ENCODE data around the gene KCNH1.

KCNH1 gene

DNA sequence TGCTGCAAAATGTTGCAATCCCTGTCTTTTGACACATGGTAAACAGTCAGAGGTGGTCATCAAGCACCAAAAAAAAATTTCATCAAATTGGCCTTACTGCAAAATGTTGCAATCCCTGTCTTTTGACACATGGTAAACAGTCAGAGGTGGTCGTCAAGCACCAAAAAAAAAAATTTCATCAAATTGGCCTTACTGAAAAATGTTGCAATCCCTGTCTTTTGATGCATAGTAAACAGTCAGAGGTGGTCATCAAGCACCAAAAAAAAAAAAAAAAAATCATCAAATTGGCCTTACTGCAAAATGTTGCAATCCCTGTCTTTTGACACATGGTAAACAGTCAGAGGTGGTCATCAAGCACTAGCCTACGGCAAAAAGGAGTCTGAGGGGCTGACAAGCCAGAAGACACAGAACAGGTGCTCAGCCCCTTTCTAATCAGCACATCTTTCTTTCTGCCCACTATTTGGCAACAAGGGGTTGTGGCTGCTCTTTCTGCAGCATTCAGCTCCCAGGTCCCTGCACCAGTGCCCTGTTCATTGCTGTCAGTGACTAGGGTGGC lies 223.8 kb downstream of the KCNH1 start:
- Mint-ChIP-seq H3K36me3 (ENCODE audit: low read depth) (no peaks in the 10 kb centered on the region), H3K9me3 (no peaks in the 10 kb centered on the region), H3K4me3 (no peak overlapping the region), H3K4me1 (ENCODE audit: low read depth) (no peaks in the 10 kb centered on the region), H3K27ac (no peak overlapping the region), H3K27me3 (no peaks in the 10 kb centered on the region)
- intact Hi-C loops (cut with micrococcal nuclease) = no loop called here

- Mint-ChIP-seq H3K27me3 (no peaks in the 10 kb centered on the region), H3K4me1 (ENCODE audit: low read depth) (no peaks in the 10 kb centered on the region), H3K27ac (no peak overlapping the region), H3K9me3 (no peaks in the 10 kb centered on the region), H3K4me3 (no peak overlapping the region), H3K36me3 (ENCODE audit: low read depth) (no peaks in the 10 kb centered on the region)
- intact Hi-C loops (cut with micrococcal nuclease) = no loop called here
Observed at GRCh38 chr1:210908791-210909190, 225.2 kb downstream of the KCNH1 start.

DNA sequence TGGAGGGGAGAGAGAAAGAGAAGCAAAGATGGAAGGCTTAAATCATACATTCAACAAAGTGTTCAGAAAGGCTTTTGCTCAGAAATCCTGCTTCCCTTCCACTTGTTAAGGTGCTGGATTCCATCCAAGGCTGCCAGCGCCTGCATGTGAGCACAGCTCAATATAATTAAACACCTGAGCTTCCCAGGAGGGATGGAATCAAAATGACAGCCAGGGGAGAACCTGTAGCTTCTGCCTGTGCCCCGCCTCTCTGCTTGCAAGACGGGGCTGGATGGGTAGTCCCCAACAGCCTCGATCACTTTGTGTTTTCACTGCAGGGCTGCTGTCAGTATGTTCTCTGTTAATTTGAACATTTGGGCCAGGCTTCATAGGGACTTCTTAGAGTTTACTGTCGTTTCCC lies 225.7 kb downstream of the KCNH1 start:
- no peaks in the 10 kb centered on the region for H3K4me1 Mint-ChIP-seq (ENCODE audit: low read depth)
- no peaks in the 10 kb centered on the region for H3K9me3 Mint-ChIP-seq
- no peak overlapping the region for H3K27ac Mint-ChIP-seq
- no peaks in the 10 kb centered on the region for H3K36me3 Mint-ChIP-seq (ENCODE audit: low read depth)
- intact Hi-C loops (cut with micrococcal nuclease) = no loop called here
- H3K27me3 Mint-ChIP-seq = no peaks in the 10 kb centered on the region
- no peak overlapping the region for H3K4me3 Mint-ChIP-seq

DNA sequence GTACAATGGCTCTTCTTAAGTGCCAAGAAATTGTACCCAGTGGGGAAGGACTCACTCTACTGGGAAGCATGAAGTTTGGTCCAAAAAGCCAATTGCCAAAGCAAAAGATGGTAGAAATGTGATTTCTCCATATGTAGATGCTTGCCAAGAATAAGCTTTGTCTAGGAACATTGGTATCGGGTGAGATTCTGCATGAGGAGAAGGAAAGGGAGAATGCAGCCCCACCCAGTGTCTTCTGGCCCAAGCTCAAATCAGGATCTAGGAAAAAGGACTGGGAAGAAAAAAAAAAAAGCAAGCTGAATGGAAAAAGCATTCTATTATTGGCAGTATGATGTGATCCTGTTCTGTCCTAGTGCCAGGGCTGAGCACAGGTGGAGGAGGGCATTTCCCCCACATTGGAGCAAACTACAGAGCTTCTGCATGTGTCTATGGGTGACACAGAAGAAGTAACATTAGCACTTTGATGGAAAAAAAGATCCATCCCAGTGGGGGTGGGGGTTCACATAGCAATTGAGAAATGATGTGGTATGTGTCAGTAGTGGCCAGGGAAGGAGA lies 226.6 kb downstream of the KCNH1 start:
- Mint-ChIP-seq H3K4me1 (ENCODE audit: low read depth) (no peaks in the 10 kb centered on the region), H3K4me3 (no peak overlapping the region), H3K27me3 (no peaks in the 10 kb centered on the region), H3K27ac (no peak overlapping the region), H3K9me3 (no peaks in the 10 kb centered on the region), H3K36me3 (ENCODE audit: low read depth) (no peaks in the 10 kb centered on the region)
- intact Hi-C loops (cut with micrococcal nuclease) = no loop called here

DNA sequence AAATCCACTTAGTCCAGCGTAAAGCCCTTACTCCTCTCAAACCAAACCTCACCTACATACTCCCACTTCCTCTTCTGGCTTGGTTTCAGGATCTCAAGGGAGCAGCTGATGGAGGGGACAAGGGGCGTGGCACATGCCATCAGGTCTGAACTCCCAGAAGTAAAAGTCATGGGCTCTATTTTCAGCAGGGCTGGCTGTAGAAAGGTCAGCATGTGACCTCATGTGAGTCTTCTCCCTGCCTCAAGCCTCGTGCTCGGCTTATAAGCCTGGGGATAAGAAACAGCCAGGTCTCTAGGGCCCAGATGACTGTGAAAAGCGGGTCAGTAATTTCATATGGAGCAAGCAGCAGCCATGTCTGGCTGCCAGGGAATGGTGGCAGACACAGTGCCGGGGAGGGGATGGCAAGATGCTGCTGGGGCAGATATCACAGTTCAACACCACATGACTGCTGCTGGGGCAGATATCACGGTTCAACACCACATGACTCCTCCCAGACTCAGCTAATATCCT lies 227.9 kb downstream of the KCNH1 start:
- no peaks in the 10 kb centered on the region for H3K9me3 Mint-ChIP-seq
- H3K27ac Mint-ChIP-seq = no peak overlapping the region
- H3K4me3 Mint-ChIP-seq = no peak overlapping the region
- no peaks in the 10 kb centered on the region for H3K4me1 Mint-ChIP-seq (ENCODE audit: low read depth)
- no peaks in the 10 kb centered on the region for H3K36me3 Mint-ChIP-seq (ENCODE audit: low read depth)
- intact Hi-C loops (cut with micrococcal nuclease) = no loop called here
- H3K27me3 Mint-ChIP-seq = no peaks in the 10 kb centered on the region

DNA sequence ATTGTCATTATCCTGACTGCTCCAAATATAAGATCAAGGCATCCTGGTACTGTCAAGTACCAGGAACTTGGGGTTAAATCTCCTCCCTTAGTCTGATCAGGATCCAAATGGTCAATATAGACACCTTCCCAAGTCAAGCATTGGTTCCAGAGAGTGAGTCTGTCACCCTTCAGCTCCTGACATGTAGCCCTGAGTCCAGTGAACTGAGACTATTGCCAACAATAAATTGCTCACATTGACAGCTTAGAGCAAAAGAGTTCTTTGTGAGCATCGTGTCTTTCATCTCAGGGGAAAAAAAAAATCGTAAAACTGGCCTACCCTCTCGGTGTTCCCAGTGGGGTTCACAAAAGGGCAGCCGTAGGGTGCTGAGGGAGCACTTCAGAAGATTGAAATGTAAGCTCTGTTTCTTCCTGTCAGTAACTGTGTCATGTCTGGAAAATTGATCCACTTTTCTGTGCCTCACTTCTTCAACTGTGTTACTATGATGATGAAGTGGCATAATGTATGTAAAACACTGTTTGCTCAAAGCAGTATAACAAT lies 228.5 kb downstream of the KCNH1 start:
- Mint-ChIP-seq H3K4me3 (no peak overlapping the region), H3K27me3 (no peaks in the 10 kb centered on the region), H3K27ac (no peak overlapping the region), H3K4me1 (ENCODE audit: low read depth) (no peaks in the 10 kb centered on the region), H3K36me3 (ENCODE audit: low read depth) (no peaks in the 10 kb centered on the region), H3K9me3 (no peaks in the 10 kb centered on the region)
- intact Hi-C loops (cut with micrococcal nuclease) = no loop called here

DNA sequence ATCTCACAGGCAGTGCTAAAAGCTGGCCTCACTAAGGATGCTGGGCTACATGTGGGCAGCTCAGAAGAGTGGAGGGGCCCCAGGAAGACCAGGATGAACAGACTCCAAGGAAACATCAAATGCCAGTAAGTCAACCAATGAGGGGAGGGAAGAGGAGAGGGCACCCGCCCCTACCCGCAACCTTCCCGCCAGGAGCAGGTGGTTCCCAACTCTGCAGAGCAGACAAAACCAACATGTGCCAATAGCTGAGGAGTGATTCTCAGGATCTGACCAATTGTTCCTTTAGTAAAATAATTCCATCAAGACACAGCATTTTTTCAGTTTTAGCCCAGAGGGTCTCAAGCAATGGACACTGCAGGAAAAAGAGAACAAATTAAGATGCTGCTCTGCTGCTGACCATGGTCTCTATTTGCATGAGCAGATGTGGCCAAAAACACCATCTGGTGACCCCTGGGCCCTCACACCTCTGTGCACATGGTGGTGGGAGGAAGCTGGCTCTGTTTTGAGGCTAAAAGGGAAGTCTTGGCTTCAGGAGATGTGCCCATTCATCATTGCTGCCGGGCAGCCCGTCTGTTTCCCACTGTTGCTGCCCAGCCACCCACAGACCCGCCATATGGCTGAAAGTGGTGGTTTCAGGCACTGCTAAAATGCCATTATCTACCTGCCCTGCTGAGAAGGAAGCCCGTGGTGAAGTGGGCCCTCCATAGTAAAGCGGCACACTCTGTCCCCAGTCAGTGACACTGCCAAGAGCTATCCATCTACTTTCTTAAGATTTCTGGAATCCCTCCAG lies 231.8 kb downstream of the KCNH1 start:
- intact Hi-C loops (cut with micrococcal nuclease) = no loop called here
- Mint-ChIP-seq H3K4me1 (ENCODE audit: low read depth) (no peaks in the 10 kb centered on the region), H3K27me3 (no peaks in the 10 kb centered on the region), H3K36me3 (ENCODE audit: low read depth) (no peaks in the 10 kb centered on the region), H3K27ac (no peak overlapping the region), H3K4me3 (no peak overlapping the region), H3K9me3 (peaks cover 5% of the 10 kb centered on the region)

DNA sequence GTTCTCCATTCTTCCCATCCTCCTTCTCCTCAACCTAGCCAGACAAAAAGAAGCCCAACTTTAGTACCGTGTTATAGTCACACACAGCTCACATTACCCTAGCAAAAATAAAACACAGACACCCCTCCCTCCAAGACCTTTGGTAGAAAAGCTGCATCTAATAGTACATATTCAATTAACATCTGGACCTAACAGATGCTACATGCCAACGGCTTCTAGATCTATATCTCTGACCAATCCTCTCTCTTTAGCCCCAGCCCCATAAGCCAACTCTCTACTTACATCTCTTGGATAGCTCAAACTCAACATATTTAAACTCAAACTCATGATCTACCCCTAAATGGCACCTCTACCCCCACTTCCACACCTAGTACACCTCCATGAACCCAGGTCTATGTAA lies 233.1 kb downstream of the KCNH1 start:
- no peaks in the 10 kb centered on the region for H3K36me3 Mint-ChIP-seq (ENCODE audit: low read depth)
- no peaks in the 10 kb centered on the region for H3K4me1 Mint-ChIP-seq (ENCODE audit: low read depth)
- H3K9me3 Mint-ChIP-seq = peaks cover 13% of the 10 kb centered on the region
- no peaks in the 10 kb centered on the region for H3K27me3 Mint-ChIP-seq
- intact Hi-C loops (cut with micrococcal nuclease) = no loop called here
- H3K4me3 Mint-ChIP-seq = no peak overlapping the region
- H3K27ac Mint-ChIP-seq = no peak overlapping the region

- H3K36me3 Mint-ChIP-seq (ENCODE audit: low read depth) = no peaks in the 10 kb centered on the region
- H3K4me1 Mint-ChIP-seq (ENCODE audit: low read depth) = no peaks in the 10 kb centered on the region
- intact Hi-C loops (cut with micrococcal nuclease) = no loop called here
- H3K27ac Mint-ChIP-seq = no peak overlapping the region
- peaks cover 21% of the 10 kb centered on the region for H3K9me3 Mint-ChIP-seq
- no peaks in the 10 kb centered on the region for H3K27me3 Mint-ChIP-seq
- no peak overlapping the region for H3K4me3 Mint-ChIP-seq
Observed at GRCh38 chr1:210900079-210900478, 233.9 kb downstream of the KCNH1 start.

DNA sequence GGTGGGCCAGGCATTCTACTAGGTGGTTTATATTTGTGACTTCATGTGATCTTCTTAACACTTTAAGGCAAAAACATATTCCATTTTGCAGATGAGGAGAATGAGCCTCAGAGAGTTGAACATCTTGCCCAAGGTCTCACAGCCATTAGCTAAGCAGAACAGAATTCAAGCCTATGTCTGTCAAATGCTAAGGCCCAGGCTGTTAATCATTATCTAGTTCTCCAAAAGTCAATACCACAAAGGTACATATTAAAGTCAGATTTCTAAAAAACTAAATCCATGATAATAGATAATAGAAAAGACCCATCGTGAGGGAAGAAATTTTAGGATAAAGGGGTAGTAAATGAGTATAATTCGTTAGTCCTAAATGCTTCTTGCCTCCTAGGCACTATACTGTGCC lies 234.3 kb downstream of the KCNH1 start:
- Mint-ChIP-seq H3K27ac (no peak overlapping the region), H3K4me3 (no peak overlapping the region), H3K27me3 (no peaks in the 10 kb centered on the region), H3K4me1 (ENCODE audit: low read depth) (no peaks in the 10 kb centered on the region), H3K36me3 (ENCODE audit: low read depth) (no peaks in the 10 kb centered on the region), H3K9me3 (peaks cover 22% of the 10 kb centered on the region)
- intact Hi-C loops (cut with micrococcal nuclease) = no loop called here

GRCh38 chr1:210898473-210898872 lies 235.5 kb downstream of the KCNH1 start:
- H3K27ac Mint-ChIP-seq = no peak overlapping the region
- intact Hi-C loops (cut with micrococcal nuclease) = no loop called here

GRCh38 chr1:210883821-210884220 lies 250.1 kb downstream of the KCNH1 start:
- H3K27me3 Mint-ChIP-seq = no peaks in the 10 kb centered on the region
- intact Hi-C loops (cut with micrococcal nuclease) = no loop called here
- no peaks in the 10 kb centered on the region for H3K36me3 Mint-ChIP-seq (ENCODE audit: low read depth)
- H3K9me3 Mint-ChIP-seq = peaks cover 10% of the 10 kb centered on the region
- H3K4me1 Mint-ChIP-seq (ENCODE audit: low read depth) = no peaks in the 10 kb centered on the region
- no peak overlapping the region for H3K4me3 Mint-ChIP-seq
- H3K27ac Mint-ChIP-seq = no peak overlapping the region

More at GRCh38 chr1:210898473-210898872, 235.5 kb downstream of the KCNH1 start:
- Mint-ChIP-seq H3K4me1 (ENCODE audit: low read depth) (no peaks in the 10 kb centered on the region), H3K9me3 (peaks cover 32% of the 10 kb centered on the region), H3K4me3 (no peak overlapping the region), H3K36me3 (ENCODE audit: low read depth) (no peaks in the 10 kb centered on the region), H3K27me3 (no peaks in the 10 kb centered on the region)

- Mint-ChIP-seq H3K27me3 (no peaks in the 10 kb centered on the region), H3K9me3 (no peaks in the 10 kb centered on the region), H3K27ac (no peak overlapping the region), H3K36me3 (ENCODE audit: low read depth) (no peaks in the 10 kb centered on the region), H3K4me1 (ENCODE audit: low read depth) (no peaks in the 10 kb centered on the region), H3K4me3 (no peak overlapping the region)
- intact Hi-C loops (cut with micrococcal nuclease) = no loop called here
Observed at GRCh38 chr1:210882414-210883221, 251.3 kb downstream of the KCNH1 start.

DNA sequence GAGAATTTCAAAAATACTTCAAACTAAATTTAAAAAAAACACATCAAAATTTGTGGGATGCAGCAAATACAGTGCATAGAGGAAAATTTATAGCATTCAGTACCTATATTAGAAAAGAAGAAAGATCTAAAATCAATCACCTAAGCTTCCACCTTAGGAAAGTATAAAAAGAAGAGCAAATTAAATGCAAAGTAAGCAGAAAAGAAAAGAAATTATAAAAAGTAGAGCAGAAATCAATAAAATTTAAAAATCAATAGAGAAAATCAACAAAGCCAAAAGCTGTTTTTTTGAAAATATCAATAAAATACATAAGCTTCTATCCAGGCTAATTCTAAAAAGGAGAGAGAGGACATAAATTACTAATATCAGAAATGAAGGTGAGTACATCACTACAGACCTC lies 255.4 kb downstream of the KCNH1 start:
- Mint-ChIP-seq H3K4me1 (ENCODE audit: low read depth) (no peaks in the 10 kb centered on the region), H3K9me3 (no peaks in the 10 kb centered on the region), H3K36me3 (ENCODE audit: low read depth) (no peaks in the 10 kb centered on the region), H3K27ac (no peak overlapping the region), H3K4me3 (no peak overlapping the region), H3K27me3 (no peaks in the 10 kb centered on the region)
- intact Hi-C loops (cut with micrococcal nuclease) = no loop called here

All from dendritic cell treated with granulocyte-macrophage colony-stimulating factor and Interleukin-4, amounts not matched to agents 40 ng/mL and 50 ng/mL, for 4 days (primary cell).